ENCODE data around the gene THOC5.

The THOC5 gene

GRCh38 chr22:29476116-29476515 lies 77.4 kb downstream of the THOC5 start:
- DNase-seq (ENCODE audit: low spot score), result no peak

GRCh38 chr22:29475550-29475949 lies 78.0 kb downstream of the THOC5 start:
- no peak for DNase-seq (ENCODE audit: low spot score)

- DNase-seq (ENCODE audit: low spot score), result no peak
These were observed 80.6 kb downstream of the THOC5 start for GRCh38 chr22:29473001-29473400.

GRCh38 chr22:29470159-29470855 lies 83.2 kb downstream of the THOC5 start:
- DNase-seq (ENCODE audit: low spot score), result peak; percentile 67

GRCh38 chr22:29469755-29470154 lies 83.8 kb downstream of the THOC5 start:
- DNase-seq (ENCODE audit: low spot score), result no peak

- DNase-seq (ENCODE audit: low spot score), result no peak
These were observed 89.0 kb downstream of the THOC5 start for GRCh38 chr22:29464581-29464980.

- DNase-seq (ENCODE audit: low spot score), result no peak
These were observed 89.9 kb downstream of the THOC5 start for GRCh38 chr22:29463629-29464028.

- DNase-seq (ENCODE audit: low spot score), result no peak
These were observed 92.3 kb downstream of the THOC5 start for GRCh38 chr22:29461263-29461662.

- DNase-seq (ENCODE audit: low spot score), result no peak
These were observed 93.8 kb downstream of the THOC5 start for GRCh38 chr22:29459773-29460172.

- no peak for DNase-seq (ENCODE audit: low spot score)
These were observed 95.0 kb downstream of the THOC5 start for GRCh38 chr22:29458551-29458950.

- DNase-seq (ENCODE audit: low spot score), result no peak
These were observed 95.8 kb downstream of the THOC5 start for GRCh38 chr22:29457730-29458129.

- DNase-seq (ENCODE audit: low spot score), result no peak
These were observed 97.3 kb downstream of the THOC5 start for GRCh38 chr22:29456211-29456671.
